DND-41 (cell line): ENCODE data around the gene TMEM167A.

Experiments
- CTCF ChIP-seq: IDR thresholded peaks from 2 replicates; pipeline ENCODE4 v1.5.1; 2012; ENCODE audit warnings: borderline replicate concordance, low read length, moderate library complexity, mild to moderate bottlenecking; ENCODE audit not compliant: poor library complexity, severe bottlenecking; ENCODE audit errors: extremely low read depth
- EZH2 ChIP-seq: IDR thresholded peaks from 3 replicates; pipeline ENCODE4 v1.6.1; 2012; ENCODE audit warnings: borderline replicate concordance, low read depth, mild to moderate bottlenecking, moderate library complexity, low read length, inconsistent platforms; ENCODE audit not compliant: severe bottlenecking

DNA sequence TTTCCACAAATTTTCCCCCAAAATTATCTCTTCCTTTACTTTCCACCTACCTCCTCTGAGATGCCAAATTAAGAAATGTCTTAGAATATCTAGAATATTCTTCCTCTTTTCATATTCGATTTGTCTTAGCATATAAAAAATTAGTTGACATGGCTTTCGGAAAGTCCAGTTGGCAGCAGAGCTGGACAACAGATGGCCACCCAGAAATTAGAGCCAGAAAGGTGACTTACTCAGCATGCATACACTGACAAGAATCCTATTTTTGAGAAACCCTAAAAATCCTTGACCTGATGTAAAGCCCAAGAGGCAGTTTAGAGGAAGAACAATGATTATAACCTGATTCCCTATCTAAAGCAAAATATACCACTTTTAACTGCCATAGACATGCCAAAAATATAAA, 22.0 kb downstream of the TMEM167A start:
- no peak for TF ChIP-seq CTCF
- TF ChIP-seq EZH2 = no peak
